B cell (primary cell): ENCODE measurements around the gene KRT38.

Experiments used
- CTCF ChIP-seq: fragments of 200-600 bp; IDR thresholded peaks from one replicate; pipeline ENCODE4 v1.8.0; 2022; ENCODE audit warnings: antibody characterized with exemption, mild to moderate bottlenecking
- EZH2 ChIP-seq: IDR thresholded peaks from 2 replicates; pipeline ENCODE4 v1.6.1; 2012; ENCODE audit warnings: borderline replicate concordance, low read depth, mild to moderate bottlenecking, moderate library complexity, low read length; ENCODE audit not compliant: insufficient read depth, poor library complexity, severe bottlenecking

GRCh38 chr17:41395611-41396010, 45.2 kb downstream of the KRT38 start:
- TF ChIP-seq CTCF (no peak), EZH2 (no peak)
